Progenitor cell of endocrine pancreas (in vitro differentiated cells): ENCODE results near the gene POLR2L. TPM values are rescaled to one million over a fixed set of nuclear protein-coding genes. Genes with fewer than 3 reads are reported as not detected.

Experiments
- DNase-seq: peaks from one replicate; pipeline ENCODE4 v3.0.0; 2021; ENCODE audit warnings: low spot score; ENCODE audit not compliant: unreplicated experiment
- H3K27ac Mint-ChIP-seq: 2 replicates; pipeline ENCODE4 v1.8.0; 2021; ENCODE audit warnings: mild to moderate bottlenecking, moderate library complexity, mixed read lengths
- H3K27me3 Mint-ChIP-seq: 2 replicates; pipeline ENCODE4 v1.8.0; 2021; ENCODE audit warnings: mixed read lengths
- H3K36me3 Mint-ChIP-seq: 2 replicates; pipeline ENCODE4 v1.8.0; 2022; ENCODE audit warnings: mixed read lengths; ENCODE audit not compliant: insufficient read depth
- H3K4me1 Mint-ChIP-seq: 2 replicates; pipeline ENCODE4 v1.8.0; 2021; ENCODE audit warnings: low read depth, mixed read lengths
- H3K4me3 Mint-ChIP-seq: 2 replicates; pipeline ENCODE4 v1.8.0; 2021; ENCODE audit warnings: low read depth, mild to moderate bottlenecking, moderate library complexity, mixed read lengths
- H3K9me3 Mint-ChIP-seq: 2 replicates; pipeline ENCODE4 v1.8.0; 2021; ENCODE audit warnings: low read depth, mixed read lengths
- total RNA-seq: library from RNA; stranded (reverse); gene quantifications from 2 replicates; pipeline ENCODE4 v1.2.1, GENCODE V29; 2021
- TF ChIP-seq, protein P1 (sequence below): fragments of 200-600 bp; sonication (generic); IDR thresholded peaks from one replicate; pipeline ENCODE4 v1.5.0; 2021; ENCODE audit warnings: antibody characterized with exemption, mild to moderate bottlenecking; ENCODE audit not compliant: unreplicated experiment

POLR2L gene
- total RNA-seq, 1 donor from 2014 or later, result 97.9 TPM

GRCh38 chr11:888310-889212 is 46.2 kb upstream of the POLR2L start:
- H3K4me3 Mint-ChIP-seq, result no peak overlapping the region
- no peaks in the 10 kb centered on the region for H3K9me3 Mint-ChIP-seq
- DNase-seq, result no peak
- no peak overlapping the region for H3K27ac Mint-ChIP-seq
- no peaks in the 10 kb centered on the region for H3K4me1 Mint-ChIP-seq
- H3K36me3 Mint-ChIP-seq, result peaks cover 6% of the 10 kb centered on the region
- TF ChIP-seq, protein P1, sequence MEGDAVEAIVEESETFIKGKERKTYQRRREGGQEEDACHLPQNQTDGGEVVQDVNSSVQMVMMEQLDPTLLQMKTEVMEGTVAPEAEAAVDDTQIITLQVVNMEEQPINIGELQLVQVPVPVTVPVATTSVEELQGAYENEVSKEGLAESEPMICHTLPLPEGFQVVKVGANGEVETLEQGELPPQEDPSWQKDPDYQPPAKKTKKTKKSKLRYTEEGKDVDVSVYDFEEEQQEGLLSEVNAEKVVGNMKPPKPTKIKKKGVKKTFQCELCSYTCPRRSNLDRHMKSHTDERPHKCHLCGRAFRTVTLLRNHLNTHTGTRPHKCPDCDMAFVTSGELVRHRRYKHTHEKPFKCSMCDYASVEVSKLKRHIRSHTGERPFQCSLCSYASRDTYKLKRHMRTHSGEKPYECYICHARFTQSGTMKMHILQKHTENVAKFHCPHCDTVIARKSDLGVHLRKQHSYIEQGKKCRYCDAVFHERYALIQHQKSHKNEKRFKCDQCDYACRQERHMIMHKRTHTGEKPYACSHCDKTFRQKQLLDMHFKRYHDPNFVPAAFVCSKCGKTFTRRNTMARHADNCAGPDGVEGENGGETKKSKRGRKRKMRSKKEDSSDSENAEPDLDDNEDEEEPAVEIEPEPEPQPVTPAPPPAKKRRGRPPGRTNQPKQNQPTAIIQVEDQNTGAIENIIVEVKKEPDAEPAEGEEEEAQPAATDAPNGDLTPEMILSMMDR, result no peak
- H3K27me3 Mint-ChIP-seq, result no peaks in the 10 kb centered on the region

GRCh38 chr11:887589-887988 is 45.3 kb upstream of the POLR2L start:
- TF ChIP-seq, protein P1, result no peak
- DNase-seq, result no peak
- Mint-ChIP-seq H3K4me1 (no peaks in the 10 kb centered on the region), H3K36me3 (peaks cover 6% of the 10 kb centered on the region), H3K4me3 (no peak overlapping the region), H3K9me3 (no peaks in the 10 kb centered on the region), H3K27me3 (no peaks in the 10 kb centered on the region), H3K27ac (no peak overlapping the region)

- Mint-ChIP-seq H3K36me3 (peaks cover 10% of the 10 kb centered on the region), H3K4me3 (no peak overlapping the region), H3K27ac (no peak overlapping the region), H3K4me1 (no peaks in the 10 kb centered on the region), H3K9me3 (no peaks in the 10 kb centered on the region), H3K27me3 (no peaks in the 10 kb centered on the region)
- no peak for DNase-seq
- TF ChIP-seq, protein P1, result no peak
Measured at GRCh38 chr11:886568-886967, 44.2 kb upstream of the POLR2L start.

GRCh38 chr11:884578-885070 is 42.3 kb upstream of the POLR2L start:
- no peak for DNase-seq
- Mint-ChIP-seq H3K9me3 (no peaks in the 10 kb centered on the region), H3K4me3 (no peak overlapping the region), H3K27me3 (no peaks in the 10 kb centered on the region), H3K4me1 (no peaks in the 10 kb centered on the region), H3K27ac (no peak overlapping the region), H3K36me3 (peaks cover 12% of the 10 kb centered on the region)
- TF ChIP-seq, protein P1, result no peak

DNA sequence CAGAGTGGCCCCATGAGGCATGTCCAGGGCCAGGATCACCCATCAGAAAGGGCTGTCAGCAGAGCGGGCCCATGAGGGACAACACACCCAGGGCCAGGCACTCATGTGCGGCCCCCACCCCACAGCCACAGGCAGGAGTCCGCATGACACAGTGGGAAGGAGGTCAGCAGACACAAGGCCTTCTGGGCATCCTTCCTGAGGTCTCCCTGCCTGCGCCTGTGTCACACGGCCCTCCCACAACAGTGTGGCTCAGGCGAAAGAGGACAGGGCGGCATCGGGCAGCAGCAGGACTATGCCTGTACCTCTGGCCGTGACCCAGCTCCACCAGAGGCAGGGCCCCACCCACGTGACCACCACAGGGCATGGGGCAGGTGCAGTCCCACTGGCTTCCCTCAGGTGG is 41.2 kb upstream of the POLR2L start:
- TF ChIP-seq, protein P1, result no peak
- Mint-ChIP-seq H3K9me3 (no peaks in the 10 kb centered on the region), H3K4me1 (no peaks in the 10 kb centered on the region), H3K27ac (no peak overlapping the region), H3K27me3 (no peaks in the 10 kb centered on the region), H3K4me3 (no peak overlapping the region), H3K36me3 (peaks cover 14% of the 10 kb centered on the region)
- DNase-seq, result no peak
